LHCN-M2 (cell line): Measurements from ENCODE around the gene SIGLEC9. TPM values are rescaled to one million over a fixed set of nuclear protein-coding genes. Genes with fewer than 3 reads are reported as not detected.

Source experiments
- DNase-seq: peaks from one replicate; pipeline ENCODE4 v3.0.0-alpha.2; 2012; ENCODE audit warnings: low read depth
- polyA plus RNA-seq: library from polyadenylated mRNA; unstranded; fragments of >200 nt; gene quantifications from one replicate; pipeline ENCODE4 v1.2.1, GENCODE V29; 2012; ENCODE audit warnings: missing spikeins
- total RNA-seq: library from RNA; depleted of rRNA; stranded (reverse); fragments of >200 nt; gene quantifications from 2 replicates; pipeline ENCODE4 v1.2.3, GENCODE V29; 2014; rRNA removed

SIGLEC9 gene
- not detected in 2 replicates for total RNA-seq
- not detected for polyA plus RNA-seq

- DNase-seq, result no peak
Measured at GRCh38 chr19:51124729-51125128, at the start of gene SIGLEC9. Gene SIGLEC9, plus strand, starts transcription at chr19:51124906. Its CDS starts 69 bp downstream, at chr19:51124975.

GRCh38 chr19:51075998-51076397, 48.7 kb upstream of the SIGLEC9 start:
- DNase-seq, result no peak

GRCh38 chr19:51076631-51077213, 48.0 kb upstream of the SIGLEC9 start:
- DNase-seq, result no peak

- DNase-seq, result no peak
Measured at GRCh38 chr19:51078104-51078503, 46.6 kb upstream of the SIGLEC9 start.

GRCh38 chr19:51078731-51079130, 46.0 kb upstream of the SIGLEC9 start:
- no peak for DNase-seq

GRCh38 chr19:51079481-51080110, 45.1 kb upstream of the SIGLEC9 start:
- no peak for DNase-seq

GRCh38 chr19:51081476-51081875, 43.2 kb upstream of the SIGLEC9 start:
- DNase-seq, result no peak

- DNase-seq, result no peak
Measured at GRCh38 chr19:51082611-51083010, 42.1 kb upstream of the SIGLEC9 start, which contains the start of gene KLK14. Gene KLK14, minus strand, starts transcription at chr19:51082887. Its CDS starts 273 bp downstream, at chr19:51082614.

GRCh38 chr19:51083181-51083580, 41.5 kb upstream of the SIGLEC9 start:
- no peak for DNase-seq

- no peak for DNase-seq
Measured at GRCh38 chr19:51083783-51084182, 40.9 kb upstream of the SIGLEC9 start.

- DNase-seq, result no peak
Measured at GRCh38 chr19:51084505-51084904, 40.2 kb upstream of the SIGLEC9 start.

- no peak for DNase-seq
Measured at GRCh38 chr19:51086153-51086850, 38.4 kb upstream of the SIGLEC9 start.

- DNase-seq, result no peak
Measured at GRCh38 chr19:51089786-51090185, 34.9 kb upstream of the SIGLEC9 start.

GRCh38 chr19:51090471-51090870, 34.2 kb upstream of the SIGLEC9 start:
- no peak for DNase-seq

- no peak for DNase-seq
Measured at GRCh38 chr19:51091126-51091525, 33.6 kb upstream of the SIGLEC9 start.

GRCh38 chr19:51091895-51092873, 32.5 kb upstream of the SIGLEC9 start:
- DNase-seq, result no peak

GRCh38 chr19:51093101-51093500, 31.6 kb upstream of the SIGLEC9 start:
- DNase-seq, result no peak

- DNase-seq, result no peak
Measured at GRCh38 chr19:51093510-51094345, 31.0 kb upstream of the SIGLEC9 start.

- no peak for DNase-seq
Measured at GRCh38 chr19:51094696-51095279, 29.9 kb upstream of the SIGLEC9 start.

GRCh38 chr19:51096473-51097165, 28.1 kb upstream of the SIGLEC9 start:
- DNase-seq, result no peak
